ENCODE data around the gene RIMBP2. TPM values are rescaled to one million over a fixed set of nuclear protein-coding genes. Genes with fewer than 3 reads are reported as not detected.

Gene RIMBP2
- total RNA-seq, 3 donors from 2014 or later = 2.3 to 5.9 (median 5.4) TPM

GRCh38 chr12:130486891-130487416 is 229.1 kb downstream of the RIMBP2 start:
- ATAC-seq (no peak), DNase-seq (no peak)
- Histone ChIP-seq H3K36me3 (ENCODE audit: low read depth) (no peaks in the 10 kb centered on the region), H3K4me3 (no peak overlapping the region), H3K9me3 (no peaks in the 10 kb centered on the region), H3K4me1 (ENCODE audit: low read depth) (no peaks in the 10 kb centered on the region)
- intact Hi-C loops (cut with DNase I, micrococcal nuclease) = no loop called here
- TF ChIP-seq CTCF (IDR thresholded peaks at IDR 0.05) = no peak

GRCh38 chr12:130486146-130486435 is 230.0 kb downstream of the RIMBP2 start:
- DNase-seq (no peak), ATAC-seq (no peak)
- Histone ChIP-seq H3K4me3 (no peak overlapping the region), H3K9me3 (no peaks in the 10 kb centered on the region), H3K36me3 (ENCODE audit: low read depth) (no peaks in the 10 kb centered on the region), H3K4me1 (ENCODE audit: low read depth) (no peaks in the 10 kb centered on the region)
- TF ChIP-seq CTCF (IDR thresholded peaks at IDR 0.05) = no peak
- intact Hi-C loops (cut with DNase I, micrococcal nuclease) = no loop called here

- no peak overlapping the region for H3K4me3 ChIP-seq
- no peaks in the 10 kb centered on the region for H3K36me3 ChIP-seq (ENCODE audit: low read depth)
- H3K9me3 ChIP-seq = no peaks in the 10 kb centered on the region
- intact Hi-C loops (cut with DNase I, micrococcal nuclease) = no loop called here
- no peaks in the 10 kb centered on the region for H3K4me1 ChIP-seq (ENCODE audit: low read depth)
- no peak for TF ChIP-seq CTCF (IDR thresholded peaks at IDR 0.05)
- ATAC-seq (no peak), DNase-seq (no peak)
Measured at GRCh38 chr12:130485291-130486145, 230.6 kb downstream of the RIMBP2 start.

GRCh38 chr12:130484221-130484620 is 231.9 kb downstream of the RIMBP2 start:
- no peak for TF ChIP-seq CTCF (IDR thresholded peaks at IDR 0.05)
- Histone ChIP-seq H3K4me3 (no peak overlapping the region), H3K9me3 (no peaks in the 10 kb centered on the region), H3K4me1 (ENCODE audit: low read depth) (no peaks in the 10 kb centered on the region), H3K36me3 (ENCODE audit: low read depth) (no peaks in the 10 kb centered on the region)
- intact Hi-C loops (cut with DNase I, micrococcal nuclease) = no loop called here
- ATAC-seq = no peak
- no peak for DNase-seq

GRCh38 chr12:130483616-130484180 is 232.4 kb downstream of the RIMBP2 start:
- H3K4me1 ChIP-seq (ENCODE audit: low read depth) = no peaks in the 10 kb centered on the region
- H3K4me3 ChIP-seq = no peak overlapping the region
- intact Hi-C loops (cut with DNase I, micrococcal nuclease) = no loop called here
- H3K36me3 ChIP-seq (ENCODE audit: low read depth) = no peaks in the 10 kb centered on the region
- no peak for ATAC-seq
- H3K9me3 ChIP-seq = no peaks in the 10 kb centered on the region
- no peak for DNase-seq
- TF ChIP-seq CTCF (IDR thresholded peaks at IDR 0.05) = no peak

Measured in mucosa of descending colon (tissue), 3 donors.